T-helper 2 cell treated with Interferon-gamma antibody and Interleukin-4, amounts not matched to agents 5 μg/mL and 100 μg/mL, for 36 hours (primary cell): Measurements from ENCODE around the gene ARHGAP27.

Experiments used
- DNase-seq: peaks from one replicate; pipeline ENCODE4 v3.0.0; 2021; ENCODE audit warnings: low spot score
- H3K27ac Mint-ChIP-seq: one replicate; pipeline ENCODE4 v1.8.0; 2021; ENCODE audit warnings: mild to moderate bottlenecking, mixed read lengths
- H3K27me3 Mint-ChIP-seq: one replicate; pipeline ENCODE4 v1.8.0; 2021; ENCODE audit warnings: low read depth, mixed read lengths
- H3K36me3 Mint-ChIP-seq: one replicate; pipeline ENCODE4 v1.8.0; 2021; ENCODE audit warnings: low read depth, mixed read lengths
- H3K4me1 Mint-ChIP-seq: one replicate; pipeline ENCODE4 v1.8.0; 2021; ENCODE audit warnings: low read depth, mixed read lengths
- H3K4me3 Mint-ChIP-seq: one replicate; pipeline ENCODE4 v1.8.0; 2022; ENCODE audit warnings: mild to moderate bottlenecking, moderate library complexity, mixed read lengths
- H3K9me3 Mint-ChIP-seq: one replicate; pipeline ENCODE4 v1.8.0; 2021; ENCODE audit warnings: mixed read lengths

ARHGAP27 gene

GRCh38 chr17:45430006-45430737, 2.5 kb downstream of the ARHGAP27 start:
- no peak for DNase-seq
- Mint-ChIP-seq H3K27me3 (no peaks in the 10 kb centered on the region), H3K36me3 (peaks cover 2% of the 10 kb centered on the region), H3K4me1 (peaks cover 21% of the 10 kb centered on the region), H3K9me3 (no peaks in the 10 kb centered on the region), H3K4me3 (peak overlapping the region; percentile 85), H3K27ac (no peak overlapping the region)

DNA sequence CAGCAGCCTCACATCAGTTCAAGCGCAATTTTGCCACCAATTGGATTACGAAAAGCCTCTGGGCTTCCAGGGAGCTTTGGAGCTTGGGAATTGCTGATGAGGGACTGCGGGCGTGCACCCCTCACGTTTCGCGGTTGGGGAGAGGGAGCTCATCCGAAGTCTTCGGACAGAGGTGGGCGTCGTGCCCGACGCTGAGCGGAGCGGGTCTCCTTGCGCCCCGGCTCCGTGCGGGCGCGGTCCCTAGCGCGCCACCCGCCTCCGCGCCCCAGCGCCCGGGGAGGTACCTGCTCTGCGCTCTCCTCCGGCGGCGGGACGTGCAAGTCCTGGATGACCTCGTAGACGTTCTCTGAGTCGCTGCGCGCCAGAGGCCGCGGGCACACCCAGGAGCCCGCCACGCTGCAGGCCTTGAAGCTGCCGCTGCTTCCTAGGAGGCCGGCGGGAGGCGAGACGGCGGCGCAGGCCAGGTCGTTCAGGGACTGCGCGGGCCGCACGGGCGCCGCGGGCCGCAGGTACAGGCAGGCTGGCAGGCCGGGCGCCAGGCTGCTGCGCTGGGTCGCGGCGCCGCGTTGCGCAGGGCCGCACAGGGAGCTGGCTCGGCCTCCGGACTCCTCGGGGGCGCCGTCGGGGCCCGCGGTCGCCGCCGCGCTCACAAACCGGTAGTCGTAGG, 3.2 kb downstream of the ARHGAP27 start:
- H3K27ac Mint-ChIP-seq = no peak overlapping the region
- H3K4me3 Mint-ChIP-seq = no peak overlapping the region
- no peaks in the 10 kb centered on the region for H3K9me3 Mint-ChIP-seq
- peaks cover 21% of the 10 kb centered on the region for H3K4me1 Mint-ChIP-seq
- DNase-seq = no peak
- peaks cover 2% of the 10 kb centered on the region for H3K36me3 Mint-ChIP-seq
- H3K27me3 Mint-ChIP-seq = no peaks in the 10 kb centered on the region

DNA sequence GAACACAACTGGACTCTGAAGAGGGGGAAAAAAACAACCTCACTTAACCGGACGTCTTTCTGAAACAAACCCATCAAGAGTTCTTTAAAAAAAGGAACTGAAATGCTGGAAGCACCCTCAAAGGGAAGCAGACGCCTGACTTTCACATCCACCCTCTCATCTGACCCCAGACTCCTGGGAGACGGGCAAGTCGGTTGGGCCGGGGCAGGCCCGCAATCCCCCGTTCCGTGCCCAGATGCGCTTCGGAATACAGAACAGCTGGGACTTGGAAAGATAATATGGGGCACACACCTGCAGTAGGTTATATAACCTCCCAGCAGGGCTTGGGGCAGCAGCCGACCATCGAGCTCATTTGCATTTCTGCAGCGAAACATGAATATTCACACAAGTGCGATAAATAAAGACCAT, 3.7 kb downstream of the ARHGAP27 start:
- DNase-seq = no peak
- Mint-ChIP-seq H3K4me1 (peaks cover 21% of the 10 kb centered on the region), H3K27ac (no peak overlapping the region), H3K27me3 (no peaks in the 10 kb centered on the region), H3K36me3 (peaks cover 2% of the 10 kb centered on the region), H3K4me3 (peak overlapping the region; percentile 42), H3K9me3 (no peaks in the 10 kb centered on the region)

DNA sequence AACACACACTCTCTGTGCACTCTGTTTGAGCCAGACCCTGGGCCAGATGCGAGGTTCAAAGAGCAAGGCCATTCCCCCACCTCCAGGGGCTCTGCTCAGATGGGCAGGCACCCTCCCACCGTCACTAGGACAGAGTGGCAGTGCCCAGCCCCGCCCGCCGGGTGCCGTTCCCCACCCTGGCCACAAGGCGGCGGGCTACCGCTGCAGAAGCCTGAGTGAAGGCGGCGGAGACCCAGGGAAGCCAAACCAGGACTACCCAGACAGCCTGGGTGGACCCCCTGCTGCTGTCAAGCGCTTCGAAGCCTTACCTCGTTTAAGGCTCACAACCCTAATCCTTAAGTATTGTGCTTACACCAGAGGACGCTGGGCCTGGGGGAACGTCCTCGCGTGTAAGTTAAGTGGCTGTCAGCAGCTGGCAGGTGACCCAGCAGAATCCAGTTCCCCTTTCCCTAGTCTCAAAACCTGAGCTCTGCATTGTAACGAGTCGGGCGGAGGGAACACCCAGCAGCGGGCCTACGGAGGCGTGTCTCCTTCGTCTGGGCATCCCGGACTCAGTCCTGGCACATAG, 4.5 kb downstream of the ARHGAP27 start:
- peaks cover 21% of the 10 kb centered on the region for H3K4me1 Mint-ChIP-seq
- peaks cover 4% of the 10 kb centered on the region for H3K36me3 Mint-ChIP-seq
- H3K9me3 Mint-ChIP-seq = no peaks in the 10 kb centered on the region
- peak; percentile 81 for DNase-seq
- H3K4me3 Mint-ChIP-seq = peak overlapping the region; percentile 68
- no peaks in the 10 kb centered on the region for H3K27me3 Mint-ChIP-seq
- peak overlapping the region; percentile 67 for H3K27ac Mint-ChIP-seq

- Mint-ChIP-seq H3K27ac (no peak overlapping the region), H3K36me3 (peaks cover 4% of the 10 kb centered on the region), H3K9me3 (no peaks in the 10 kb centered on the region), H3K4me1 (peaks cover 21% of the 10 kb centered on the region), H3K4me3 (no peak overlapping the region), H3K27me3 (no peaks in the 10 kb centered on the region)
- DNase-seq = no peak
These were observed 5.4 kb downstream of the ARHGAP27 start for GRCh38 chr17:45427181-45427835.

GRCh38 chr17:45426561-45426960, 6.1 kb downstream of the ARHGAP27 start:
- H3K27ac Mint-ChIP-seq = no peak overlapping the region
- peaks cover 4% of the 10 kb centered on the region for H3K36me3 Mint-ChIP-seq
- peaks cover 21% of the 10 kb centered on the region for H3K4me1 Mint-ChIP-seq
- no peak overlapping the region for H3K4me3 Mint-ChIP-seq
- H3K9me3 Mint-ChIP-seq = no peaks in the 10 kb centered on the region
- peaks cover 3% of the 10 kb centered on the region for H3K27me3 Mint-ChIP-seq
- no peak for DNase-seq

DNA sequence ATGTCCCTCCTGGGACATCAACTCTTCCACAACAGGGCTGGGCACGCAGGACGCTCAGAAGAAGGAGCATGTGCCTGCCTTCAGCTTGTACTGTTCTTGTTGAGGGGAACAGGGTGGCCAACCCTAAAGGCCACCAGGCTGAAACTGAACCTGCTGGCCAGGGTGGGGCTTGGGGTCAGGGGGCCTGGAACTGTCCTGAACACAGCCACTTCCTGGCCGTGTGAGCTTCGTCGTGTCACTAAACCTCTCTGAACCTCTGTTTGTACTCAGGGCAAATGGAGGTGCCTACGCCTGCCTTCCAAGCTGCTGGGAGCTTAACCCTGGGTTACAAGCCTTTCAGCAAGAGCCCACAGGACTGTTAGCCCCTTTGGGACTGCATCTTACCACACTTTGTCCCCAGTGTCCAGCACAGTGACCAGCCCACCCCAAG, 6.7 kb downstream of the ARHGAP27 start:
- no peak overlapping the region for H3K4me3 Mint-ChIP-seq
- DNase-seq = no peak
- no peaks in the 10 kb centered on the region for H3K9me3 Mint-ChIP-seq
- peaks cover 18% of the 10 kb centered on the region for H3K4me1 Mint-ChIP-seq
- peaks cover 4% of the 10 kb centered on the region for H3K27me3 Mint-ChIP-seq
- H3K36me3 Mint-ChIP-seq = peaks cover 4% of the 10 kb centered on the region
- H3K27ac Mint-ChIP-seq = no peak overlapping the region

- no peaks in the 10 kb centered on the region for H3K9me3 Mint-ChIP-seq
- H3K4me1 Mint-ChIP-seq = peaks cover 13% of the 10 kb centered on the region
- H3K27me3 Mint-ChIP-seq = peaks cover 4% of the 10 kb centered on the region
- no peak for DNase-seq
- no peak overlapping the region for H3K27ac Mint-ChIP-seq
- no peak overlapping the region for H3K4me3 Mint-ChIP-seq
- H3K36me3 Mint-ChIP-seq = peaks cover 4% of the 10 kb centered on the region
These were observed 7.3 kb downstream of the ARHGAP27 start for GRCh38 chr17:45425125-45425983.

DNA sequence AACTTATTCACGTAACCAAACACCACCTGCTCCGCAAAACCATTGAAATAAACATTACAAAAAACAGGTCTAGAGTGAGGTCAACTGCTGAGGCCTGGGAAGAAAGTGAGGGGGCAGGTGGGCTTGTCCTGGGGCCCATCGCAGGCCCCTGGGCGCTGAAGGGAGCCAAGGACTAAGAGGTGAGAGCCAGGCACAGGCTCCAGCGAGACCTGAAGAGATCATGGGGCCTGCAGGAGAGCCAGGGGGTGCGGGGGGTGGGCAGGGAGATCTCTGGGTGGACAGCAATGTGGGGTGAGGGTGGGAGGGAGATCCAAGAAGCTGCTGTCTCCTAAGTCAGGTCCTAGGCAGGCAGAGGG, 7.9 kb downstream of the ARHGAP27 start:
- Mint-ChIP-seq H3K9me3 (no peaks in the 10 kb centered on the region), H3K4me3 (no peak overlapping the region), H3K27me3 (peaks cover 4% of the 10 kb centered on the region), H3K27ac (no peak overlapping the region), H3K36me3 (peaks cover 4% of the 10 kb centered on the region), H3K4me1 (peaks cover 12% of the 10 kb centered on the region)
- DNase-seq = no peak

DNA sequence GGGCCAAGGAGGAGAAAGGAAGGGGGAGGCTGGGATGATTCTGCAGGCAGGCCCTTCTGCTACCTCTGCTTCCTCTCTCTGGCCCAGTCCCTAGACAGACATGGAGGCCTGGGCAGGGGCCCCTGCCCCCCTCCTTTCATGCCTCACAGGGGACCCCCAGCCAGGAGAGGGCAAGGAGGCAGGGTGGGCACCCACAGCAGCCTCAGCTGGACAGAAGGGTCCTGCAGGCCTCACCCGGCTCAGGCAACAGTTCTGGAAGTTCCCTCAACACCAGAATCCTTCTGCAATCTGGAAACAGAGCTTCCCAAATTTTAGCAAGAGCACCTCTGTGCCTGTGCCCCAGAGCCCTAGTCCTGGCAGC, 8.7 kb downstream of the ARHGAP27 start:
- Mint-ChIP-seq H3K4me1 (peaks cover 12% of the 10 kb centered on the region), H3K36me3 (peaks cover 4% of the 10 kb centered on the region), H3K9me3 (no peaks in the 10 kb centered on the region), H3K27me3 (peaks cover 4% of the 10 kb centered on the region), H3K27ac (no peak overlapping the region), H3K4me3 (no peak overlapping the region)
- DNase-seq = no peak

DNA sequence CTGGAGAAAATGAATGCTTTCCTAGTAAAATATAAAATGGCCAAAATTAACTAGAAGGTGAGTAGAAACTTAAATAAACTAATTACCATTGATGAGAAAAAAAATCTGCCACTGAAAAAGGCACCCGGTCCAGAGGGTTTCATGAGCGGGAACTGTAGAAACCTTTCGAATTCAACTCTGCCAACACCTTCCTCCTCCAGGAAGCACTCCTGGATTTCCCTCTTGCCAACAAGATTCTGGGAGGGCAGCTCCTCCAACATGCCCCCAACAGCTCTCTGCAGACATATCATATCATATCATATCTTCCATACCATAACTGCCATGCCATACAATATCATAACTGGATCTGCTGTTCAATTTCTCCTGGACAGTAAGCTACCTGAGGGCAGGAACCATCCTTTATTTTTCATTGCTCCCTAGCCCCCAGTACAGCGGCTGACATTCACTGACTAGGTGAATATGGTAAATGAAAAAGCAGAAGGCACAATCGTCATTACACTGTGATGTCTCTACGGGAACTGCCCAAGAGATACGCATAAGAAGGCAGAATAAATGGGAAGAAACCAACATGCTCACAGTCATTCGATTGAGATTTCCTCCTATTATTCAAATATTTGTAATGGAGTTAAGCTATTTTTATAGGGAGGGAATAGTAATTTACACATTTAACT, 9.2 kb downstream of the ARHGAP27 start:
- Mint-ChIP-seq H3K4me3 (no peak overlapping the region), H3K36me3 (peaks cover 3% of the 10 kb centered on the region), H3K27me3 (peaks cover 4% of the 10 kb centered on the region), H3K9me3 (no peaks in the 10 kb centered on the region), H3K4me1 (peaks cover 8% of the 10 kb centered on the region), H3K27ac (no peak overlapping the region)
- DNase-seq = no peak

DNA sequence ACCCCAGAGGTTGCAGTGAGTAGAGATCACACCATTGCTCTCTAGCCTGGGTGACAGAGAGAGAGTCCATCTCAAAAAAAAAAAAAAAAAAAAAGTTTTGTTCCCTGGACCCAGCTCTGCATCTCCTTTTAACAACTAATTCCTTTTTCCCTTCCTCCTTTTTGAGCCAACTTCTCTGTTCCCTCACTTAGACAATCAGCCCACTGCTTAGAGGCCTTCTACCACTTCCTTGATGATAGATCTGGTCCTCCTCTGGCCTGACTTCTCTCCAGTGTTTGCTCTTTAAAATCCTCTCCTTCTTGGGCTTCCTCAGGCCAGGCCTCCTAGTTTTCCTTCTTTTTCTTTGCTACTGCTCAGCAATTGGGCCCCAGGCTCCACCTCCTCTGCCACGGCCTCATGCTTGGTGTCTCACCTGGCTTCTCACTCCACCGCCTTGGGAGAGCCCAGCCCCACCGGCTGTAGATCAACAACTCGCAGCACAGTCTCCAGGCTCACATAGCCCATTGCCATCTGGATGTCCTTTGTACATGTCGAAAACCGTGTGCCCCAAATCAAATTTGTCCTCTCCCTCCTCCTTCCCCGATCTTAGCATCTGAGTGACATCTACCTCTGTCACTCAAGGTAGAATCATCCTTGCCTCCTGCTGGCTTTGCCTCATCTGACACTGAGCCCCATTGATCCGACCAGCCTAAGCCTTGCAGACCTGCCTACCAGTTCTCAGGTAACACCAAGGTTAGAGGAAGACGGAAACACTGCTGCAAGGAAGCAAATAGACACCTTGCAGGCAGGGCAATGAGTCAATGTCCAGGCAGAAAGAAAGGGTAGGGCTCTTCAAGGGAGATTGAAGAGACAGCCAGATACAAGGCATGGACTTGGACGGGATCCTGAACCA, 17.4 kb downstream of the ARHGAP27 start:
- peaks cover 15% of the 10 kb centered on the region for H3K4me1 Mint-ChIP-seq
- no peaks in the 10 kb centered on the region for H3K9me3 Mint-ChIP-seq
- H3K27ac Mint-ChIP-seq = no peak overlapping the region
- no peaks in the 10 kb centered on the region for H3K36me3 Mint-ChIP-seq
- H3K27me3 Mint-ChIP-seq = no peaks in the 10 kb centered on the region
- H3K4me3 Mint-ChIP-seq = no peak overlapping the region
- DNase-seq = no peak
